ENCODE data around the gene FOXN3.

DNA sequence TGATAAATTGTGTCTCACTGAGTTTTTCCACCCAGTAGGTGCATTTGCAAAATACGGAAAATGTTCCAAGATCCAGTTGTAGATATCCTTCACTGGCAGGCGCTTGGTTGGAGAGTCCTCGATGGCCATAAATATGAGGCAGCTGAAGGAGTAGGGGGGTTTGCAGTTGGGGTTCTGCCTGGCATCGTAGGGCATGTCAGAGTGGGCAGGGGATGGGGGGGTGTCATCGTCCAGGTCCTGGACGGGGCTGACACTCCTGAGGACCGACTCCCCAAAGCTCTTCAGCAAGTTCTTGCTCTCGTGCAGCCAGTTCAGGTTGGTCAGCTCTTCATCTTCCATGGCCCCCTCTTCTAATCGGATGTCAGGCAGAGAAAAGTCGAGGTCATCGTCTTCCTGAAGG lies 5.1 kb downstream of the FOXN3 start:
- no peak for TF ChIP-seq CTCF (conservative IDR thresholded peaks at IDR 0.05; ENCODE audit: low read length)
- no peak for TF ChIP-seq EZH2phosphoT487 (IDR thresholded peaks at IDR 0.05; ENCODE audit: borderline replicate concordance)
